Measurements from ENCODE around the gene CLCN4.

CLCN4 gene

GRCh38 chrX:10175319-10175871 is 18.6 kb downstream of the CLCN4 start:
- H3K27ac ChIP-seq (ENCODE audit: low read depth, low read length, poor library complexity, severe bottlenecking): no peak overlapping the region
- no peaks in the 10 kb centered on the region for H3K4me1 ChIP-seq (ENCODE audit: insufficient read depth, low read length, severe bottlenecking)
- no peaks in the 10 kb centered on the region for H4K20me1 ChIP-seq (ENCODE audit: insufficient read depth, low read length)
- H3F3A ChIP-seq (ENCODE audit: insufficient read depth, low read length): no peaks in the 10 kb centered on the region
- no peak overlapping the region for H3K4me3 ChIP-seq (ENCODE audit: low read depth, low read length, poor library complexity, severe bottlenecking)
- TF ChIP-seq EZH2 (IDR thresholded peaks at IDR 0.05; ENCODE audit: borderline replicate concordance, low read length): no peak
- no peak for TF ChIP-seq CTCF (IDR thresholded peaks at IDR 0.05; ENCODE audit: low read length)
- no peaks in the 10 kb centered on the region for H3K36me3 ChIP-seq (ENCODE audit: insufficient read depth, low read length)
- H3K4me2 ChIP-seq (ENCODE audit: low read length): no peak overlapping the region
- H3K27me3 ChIP-seq (ENCODE audit: insufficient read depth, low read length): no peaks in the 10 kb centered on the region
- no peaks in the 10 kb centered on the region for H3K79me2 ChIP-seq (ENCODE audit: insufficient read depth, low read length)
- no peak overlapping the region for H3K9ac ChIP-seq (ENCODE audit: low read length)
- no peak overlapping the region for H2AFZ ChIP-seq (ENCODE audit: low read length)
- no peaks in the 10 kb centered on the region for H3K9me3 ChIP-seq (ENCODE audit: low read length)
- no peaks in the 10 kb centered on the region for H3K9me2 ChIP-seq (ENCODE audit: low read depth, low read length)

- Histone ChIP-seq H3K9me3 (ENCODE audit: low read length) (no peaks in the 10 kb centered on the region), H4K20me1 (ENCODE audit: insufficient read depth, low read length) (no peaks in the 10 kb centered on the region), H3K9ac (ENCODE audit: low read length) (no peak overlapping the region), H3K9me2 (ENCODE audit: low read depth, low read length) (no peaks in the 10 kb centered on the region), H3K4me3 (ENCODE audit: low read depth, low read length, poor library complexity, severe bottlenecking) (no peak overlapping the region), H3K4me2 (ENCODE audit: low read length) (no peak overlapping the region), H3K27ac (ENCODE audit: low read depth, low read length, poor library complexity, severe bottlenecking) (no peak overlapping the region), H2AFZ (ENCODE audit: low read length) (no peak overlapping the region), H3K27me3 (ENCODE audit: insufficient read depth, low read length) (no peaks in the 10 kb centered on the region), H3K79me2 (ENCODE audit: insufficient read depth, low read length) (no peaks in the 10 kb centered on the region), H3F3A (ENCODE audit: insufficient read depth, low read length) (no peaks in the 10 kb centered on the region), H3K4me1 (ENCODE audit: insufficient read depth, low read length, severe bottlenecking) (no peaks in the 10 kb centered on the region), H3K36me3 (ENCODE audit: insufficient read depth, low read length) (no peaks in the 10 kb centered on the region)
- TF ChIP-seq EZH2 (IDR thresholded peaks at IDR 0.05; ENCODE audit: borderline replicate concordance, low read length): no peak
- no peak for TF ChIP-seq CTCF (IDR thresholded peaks at IDR 0.05; ENCODE audit: low read length)
Measured at GRCh38 chrX:10176121-10177003, 19.6 kb downstream of the CLCN4 start.

- Histone ChIP-seq H3K36me3 (ENCODE audit: insufficient read depth, low read length) (no peaks in the 10 kb centered on the region), H3K4me2 (ENCODE audit: low read length) (no peak overlapping the region), H3K4me3 (ENCODE audit: low read depth, low read length, poor library complexity, severe bottlenecking) (no peak overlapping the region), H3F3A (ENCODE audit: insufficient read depth, low read length) (no peaks in the 10 kb centered on the region), H4K20me1 (ENCODE audit: insufficient read depth, low read length) (no peaks in the 10 kb centered on the region), H3K9ac (ENCODE audit: low read length) (no peak overlapping the region), H2AFZ (ENCODE audit: low read length) (no peak overlapping the region), H3K27ac (ENCODE audit: low read depth, low read length, poor library complexity, severe bottlenecking) (no peak overlapping the region), H3K9me3 (ENCODE audit: low read length) (no peaks in the 10 kb centered on the region), H3K27me3 (ENCODE audit: insufficient read depth, low read length) (no peaks in the 10 kb centered on the region), H3K79me2 (ENCODE audit: insufficient read depth, low read length) (no peaks in the 10 kb centered on the region), H3K9me2 (ENCODE audit: low read depth, low read length) (no peaks in the 10 kb centered on the region), H3K4me1 (ENCODE audit: insufficient read depth, low read length, severe bottlenecking) (no peaks in the 10 kb centered on the region)
- TF ChIP-seq CTCF (IDR thresholded peaks at IDR 0.05; ENCODE audit: low read length): no peak
Measured at GRCh38 chrX:10177004-10177396, 20.2 kb downstream of the CLCN4 start.

Measured in OCI-LY1 (cell line).